Endothelial cell of umbilical vein (primary cell): ENCODE measurements around the gene ZMIZ1.

ENCODE experiments used
- EZH2 ChIP-seq: IDR thresholded peaks from 2 replicates; pipeline ENCODE4 v1.6.1; 2012; ENCODE audit warnings: borderline replicate concordance, low read depth, mild to moderate bottlenecking, moderate library complexity, low read length, inconsistent platforms; ENCODE audit not compliant: severe bottlenecking
- FOS ChIP-seq: IDR thresholded peaks from 2 replicates; pipeline ENCODE4 v1.6.1; 2011; ENCODE audit warnings: mild to moderate bottlenecking, low read length, moderate library complexity, borderline replicate concordance; ENCODE audit not compliant: insufficient read depth
- GATA2 ChIP-seq: IDR thresholded peaks from 2 replicates; pipeline ENCODE4 v1.7.0; 2011; ENCODE audit warnings: low read depth, mild to moderate bottlenecking, moderate library complexity, mixed read lengths, low read length; ENCODE audit not compliant: insufficient read length, insufficient read depth
- MAX ChIP-seq: IDR thresholded peaks from 2 replicates; pipeline ENCODE4 v1.6.1; 2011; ENCODE audit not compliant: insufficient read depth, insufficient read length
- POLR2A ChIP-seq: IDR thresholded peaks from 2 replicates; pipeline ENCODE4 v1.6.1; 2012; ENCODE audit warnings: low read depth, mild to moderate bottlenecking, control low read depth, low read length
- POLR2AphosphoS5 ChIP-seq: IDR thresholded peaks from 2 replicates; pipeline ENCODE4 v1.6.1; 2012; ENCODE audit warnings: low read depth, mild to moderate bottlenecking, control low read depth, low read length, moderate library complexity; ENCODE audit not compliant: insufficient read depth
- TF ChIP-seq, protein P1 (sequence below), 2 donors: IDR thresholded peaks; 1 replicate in 1 of 2; 2 replicates in 1 of 2; pipeline ENCODE4 v1.5.1; 2011; ENCODE audit warnings: low read length in 2 of 2, mild to moderate bottlenecking in 2 of 2, moderate library complexity in 2 of 2, control low read depth in 1 of 2, inconsistent platforms in 1 of 2, low read depth in 1 of 2; ENCODE audit not compliant: insufficient read depth in 1 of 2; ENCODE audit errors: extremely low read depth in 1 of 2

DNA sequence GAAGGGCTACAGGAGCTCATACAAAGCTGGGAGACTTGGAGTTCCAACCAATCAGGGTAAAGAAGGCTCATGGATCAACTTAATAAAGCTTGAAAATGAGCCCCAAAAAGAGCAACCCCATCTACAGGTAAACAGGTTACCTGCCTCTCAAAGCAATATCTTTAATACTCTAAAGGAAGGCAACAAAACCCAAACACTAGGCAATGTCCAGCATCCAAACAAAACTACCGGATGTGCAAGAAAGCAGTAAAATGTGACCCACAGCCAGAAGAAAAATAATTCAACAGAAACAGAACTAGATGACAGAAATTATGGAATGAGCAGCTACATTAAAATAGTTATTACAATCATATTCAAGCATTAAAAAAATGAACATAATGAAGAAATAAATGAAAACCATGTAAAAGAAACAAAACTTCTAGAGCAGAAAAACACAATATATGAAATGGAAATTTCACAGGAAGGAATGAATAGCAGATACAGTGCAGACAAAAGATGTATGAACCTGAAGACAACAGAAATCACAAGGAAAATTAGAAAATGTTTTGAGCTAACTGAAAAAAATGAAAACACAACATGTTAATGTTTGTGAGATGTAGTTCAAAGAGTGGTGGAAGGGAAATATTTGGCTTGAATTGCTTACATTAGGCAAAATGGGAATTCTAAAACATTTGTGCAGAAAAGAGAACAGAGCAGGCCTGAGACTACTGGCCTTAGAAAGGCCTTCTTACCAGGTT lies 30.5 kb upstream of the ZMIZ1 start:
- no peak for TF ChIP-seq POLR2A
- TF ChIP-seq, protein P1, sequence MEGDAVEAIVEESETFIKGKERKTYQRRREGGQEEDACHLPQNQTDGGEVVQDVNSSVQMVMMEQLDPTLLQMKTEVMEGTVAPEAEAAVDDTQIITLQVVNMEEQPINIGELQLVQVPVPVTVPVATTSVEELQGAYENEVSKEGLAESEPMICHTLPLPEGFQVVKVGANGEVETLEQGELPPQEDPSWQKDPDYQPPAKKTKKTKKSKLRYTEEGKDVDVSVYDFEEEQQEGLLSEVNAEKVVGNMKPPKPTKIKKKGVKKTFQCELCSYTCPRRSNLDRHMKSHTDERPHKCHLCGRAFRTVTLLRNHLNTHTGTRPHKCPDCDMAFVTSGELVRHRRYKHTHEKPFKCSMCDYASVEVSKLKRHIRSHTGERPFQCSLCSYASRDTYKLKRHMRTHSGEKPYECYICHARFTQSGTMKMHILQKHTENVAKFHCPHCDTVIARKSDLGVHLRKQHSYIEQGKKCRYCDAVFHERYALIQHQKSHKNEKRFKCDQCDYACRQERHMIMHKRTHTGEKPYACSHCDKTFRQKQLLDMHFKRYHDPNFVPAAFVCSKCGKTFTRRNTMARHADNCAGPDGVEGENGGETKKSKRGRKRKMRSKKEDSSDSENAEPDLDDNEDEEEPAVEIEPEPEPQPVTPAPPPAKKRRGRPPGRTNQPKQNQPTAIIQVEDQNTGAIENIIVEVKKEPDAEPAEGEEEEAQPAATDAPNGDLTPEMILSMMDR (IDR thresholded peaks at IDR 0.05; ENCODE audit: extremely low read depth in 1 of 2, insufficient read depth in 1 of 2, low read depth in 1 of 2, low read length in 2 of 2), result no peak
- TF ChIP-seq POLR2AphosphoS5, result no peak
- TF ChIP-seq EZH2, result no peak
- no peak for TF ChIP-seq GATA2
- TF ChIP-seq FOS, result no peak
- TF ChIP-seq MAX, result no peak
